HepG2 (cell line): Measurements from ENCODE around the gene SAC3D1. TPM values are rescaled to one million over a fixed set of nuclear protein-coding genes. Genes with fewer than 3 reads are reported as not detected.

Experiments used
- ATAC-seq: fragments of 200-7000 bp; cut with Tn5 transposase; 3 replicates; pipeline ENCODE4 v1.9.1; 2020; ENCODE audit warnings: mild to moderate bottlenecking, moderate library complexity
- BruUV-seq: library from RNA; stranded (reverse); fragments of 400-500 nt; replicated peaks from 2 replicates; lab custom pipeline; 2021; lab: Mats Ljungman, UMichigan
- CTCF ChIA-PET: fragments of 300-600 bp; formaldehyde crosslinking; extraction: SDS; loops from one replicate; lab custom pipeline; 2021; ENCODE audit warnings: low total read pairs, inconsistent platforms, low intra/inter-chr PET ratio; lab: Yijun Ruan, JAX
- POLR2A ChIA-PET: fragments of 350-600 bp; sonication (Branson Sonifier 250); formaldehyde crosslinking; loops from one replicate; lab custom pipeline; 2020; ENCODE audit warnings: antibody characterized with exemption, inconsistent platforms; lab: Yijun Ruan, JAX
- DNase-seq: peaks from one replicate; pipeline ENCODE4 v3.0.0-alpha.2; 2015; ENCODE audit warnings: low spot score
- FAIRE-seq: peaks from 3 replicates; lab custom pipeline; 2011; peaks lifted over from hg19 to GRCh38; lab: Jason Lieb, UNC
- H2AFZ ChIP-seq: one replicate; pipeline ENCODE4 v1.6.1; 2011; ENCODE audit warnings: low read length, inconsistent platforms
- H3K27ac ChIP-seq: fragments of 300-600 bp; 3 replicates; pipeline ENCODE4 v1.8.0; 2011; ENCODE audit warnings: mixed run types, mild to moderate bottlenecking, mixed read lengths, low read length, inconsistent platforms; ENCODE audit not compliant: insufficient read depth; ENCODE audit errors: extremely low read length
- H3K27me3 ChIP-seq, 2 experiments: fragments of 200-600 bp in 1 of 2; 2 replicates in 1 of 2; 3 replicates in 1 of 2; pipeline versions ENCODE4 v1.6.0 to v1.8.0; 2011; ENCODE audit warnings: low read length in 2 of 2, mild to moderate bottlenecking in 2 of 2, moderate library complexity in 2 of 2, inconsistent platforms in 1 of 2; ENCODE audit not compliant: insufficient read depth in 2 of 2, control insufficient read depth in 1 of 2
- H3K36me3 ChIP-seq, 2 experiments: fragments of 200-600 bp in 1 of 2; replicated peaks in 1 of 2; 2 replicates in 1 of 2; 3 replicates in 1 of 2; pipeline versions ENCODE4 v1.5.1 to v1.8.0; 2011; ENCODE audit warnings: low read length in 2 of 2, inconsistent platforms in 1 of 2; ENCODE audit not compliant: insufficient read depth in 2 of 2, control insufficient read depth in 1 of 2
- H3K4me1 ChIP-seq: 2 replicates; pipeline ENCODE4 v1.5.1; 2012; ENCODE audit warnings: low read length, inconsistent platforms; ENCODE audit not compliant: insufficient read depth
- H3K4me2 ChIP-seq: 2 replicates; pipeline ENCODE4 v1.6.0; 2011; ENCODE audit warnings: low read depth, low read length, inconsistent platforms
- H3K4me3 ChIP-seq, 3 experiments: fragments of 200-600 bp in 1 of 3; sonication (generic), shearing (Covaris generic) in 1 of 3; replicated peaks in 1 of 3; 2 replicates each; pipeline ENCODE4 v1.5.1; 2011 to 2016; ENCODE audit warnings: low read length in 3 of 3, inconsistent platforms in 2 of 3, low read depth in 2 of 3, mild to moderate bottlenecking in 2 of 3, control low read depth in 1 of 3, mixed read lengths in 1 of 3; ENCODE audit not compliant: insufficient read depth in 1 of 3
- H3K79me2 ChIP-seq: one replicate; pipeline ENCODE4 v1.6.1; 2011; ENCODE audit warnings: low read length, inconsistent platforms; ENCODE audit not compliant: insufficient read depth
- H3K9ac ChIP-seq: 2 replicates; pipeline ENCODE4 v1.6.0; 2011; ENCODE audit warnings: mild to moderate bottlenecking, low read depth, low read length, inconsistent platforms; ENCODE audit not compliant: insufficient read depth
- H3K9me3 ChIP-seq: 2 replicates; pipeline ENCODE4 v1.5.1; 2012; ENCODE audit warnings: mild to moderate bottlenecking, low read length
- H4K20me1 ChIP-seq: 2 replicates; pipeline ENCODE4 v1.6.0; 2011; ENCODE audit warnings: inconsistent platforms, mild to moderate bottlenecking, low read length, moderate library complexity; ENCODE audit not compliant: insufficient read depth
- CEBPG ChIP-seq: IDR thresholded peaks from 2 replicates; pipeline ENCODE4 v1.6.1; 2016
- ERF ChIP-seq: IDR thresholded peaks from 2 replicates; pipeline ENCODE4 v1.6.1; 2018; ENCODE audit warnings: missing biosample characterization, missing genetic modification reagents
- MTA1 ChIP-seq: sonication (generic); formaldehyde crosslinking; IDR thresholded peaks from 2 replicates; pipeline ENCODE4 v1.4.0; 2020; ENCODE audit warnings: missing genetic modification reagents, mild to moderate bottlenecking, borderline replicate concordance
- NFE2 ChIP-seq: sonication (generic); formaldehyde crosslinking; IDR thresholded peaks from 2 replicates; pipeline ENCODE4 v1.4.0; 2020; ENCODE audit warnings: missing genetic modification reagents
- ZFP36L1 ChIP-seq: sonication (generic); formaldehyde crosslinking; IDR thresholded peaks from 2 replicates; pipeline ENCODE4 v1.8.0; 2022; ENCODE audit warnings: mild to moderate bottlenecking, missing genetic modification reagents, moderate library complexity
- WGBS: methylation state at CpG from one replicate; pipeline ENCODE4 v1.1.6; 2017; ENCODE audit warnings: low lambda C conversion rate; 5-methylcytosine and 5-hydroxymethylcytosine counted together
- in situ Hi-C: cut with HindIII; loops from 2 replicates; pipeline ENCODE4 v1.10.0; 2017; ENCODE audit warnings: low pct_unique_long_range_greater_than_20kb; ENCODE audit not compliant: extremely low pct_ligation_motif_present
- intact Hi-C: fragments of 100-400 bp; cut with micrococcal nuclease; formaldehyde crosslinking; loops from one replicate; pipeline ENCODE4 v1.10.0; 2022; ENCODE audit not compliant: unreplicated experiment
- polyA plus RNA-seq, 8 experiments: library from polyadenylated mRNA; depleted of rRNA in 3 of 8; stranded (reverse) in 7 of 8; unstranded in 1 of 8; fragments of >200 nt; fragmentation: Illumina TruSeq in 4 of 8; extraction: Trizol in 4 of 8; gene quantifications; 2 replicates each; pipeline versions ENCODE4 v1.2.1 to v1.2.3, GENCODE V29; 2011 to 2016; ENCODE audit warnings: low read depth in 4 of 8, missing spikeins in 1 of 8, mixed read lengths in 1 of 8; ENCODE audit not compliant: insufficient read depth in 1 of 8
- total RNA-seq, 5 experiments: library from RNA; depleted of rRNA; stranded (reverse); fragments of >200 nt; fragmentation: Illumina TruSeq; extraction: Trizol; gene quantifications; 2 replicates each; pipeline ENCODE4 v1.2.3, GENCODE V29; 2016; ENCODE audit warnings: low read depth in 1 of 5
- TF ChIP-seq, protein P1 (sequence below): IDR thresholded peaks from 2 replicates; pipeline ENCODE4 v1.6.1; 2016; ENCODE audit warnings: low read depth, missing genetic modification reagents, missing compliant biosample characterization

SAC3D1 gene
- total and polyA plus RNA-seq, 2 of the 13 experiments (the other 11 are each of a cell fraction or from before 2014, with no cell fraction given), result 7.4 to 36.3 TPM

DNA sequence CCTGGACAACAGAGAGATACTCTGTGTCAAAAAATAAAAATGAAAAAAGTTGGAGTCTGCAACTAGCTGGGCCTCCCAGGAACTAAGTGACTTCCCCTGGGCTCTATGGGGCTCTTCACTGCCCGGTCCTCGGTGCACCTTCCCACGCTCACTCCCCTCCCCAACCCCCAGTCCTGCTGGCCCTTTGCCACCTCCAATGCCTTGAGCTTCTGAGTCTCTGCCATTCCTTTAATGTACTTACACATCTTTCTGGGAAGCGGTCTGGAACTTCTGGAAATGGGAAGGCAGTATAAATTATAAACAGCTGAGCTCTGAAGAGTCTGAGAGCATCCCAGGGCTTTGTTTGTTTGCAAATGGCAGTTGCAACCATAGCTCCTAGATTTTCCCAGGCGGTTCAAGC is 38.3 kb upstream of the SAC3D1 start:
- Histone ChIP-seq H3K27me3 (peaks cover 0 to 2% of the 10 kb centered on the region in 2 experiments; a peak in 1 of 5 replicates), H3K36me3 (no peaks in the 10 kb centered on the region), H4K20me1 (no peaks in the 10 kb centered on the region), H3K4me1 (peaks cover 69% of the 10 kb centered on the region), H2AFZ (no peak overlapping the region), H3K9me3 (no peaks in the 10 kb centered on the region), H3K9ac (no peak overlapping the region), H3K79me2 (no peaks in the 10 kb centered on the region), H3K4me3 (no peak overlapping the region), H3K4me2 (no peak overlapping the region), H3K27ac (no peak overlapping the region)
- WGBS, result 43% methylated on average over 5 of the region's 5 CpGs
- FAIRE-seq (no peak), ATAC-seq (no peak), DNase-seq (no peak)
- no peak for TF ChIP-seq MTA1 (CRISPR knock-in tag)
- TF ChIP-seq ERF, result no peak
- TF ChIP-seq ZFP36L1 (CRISPR knock-in tag), result no peak
- TF ChIP-seq, protein P1, sequence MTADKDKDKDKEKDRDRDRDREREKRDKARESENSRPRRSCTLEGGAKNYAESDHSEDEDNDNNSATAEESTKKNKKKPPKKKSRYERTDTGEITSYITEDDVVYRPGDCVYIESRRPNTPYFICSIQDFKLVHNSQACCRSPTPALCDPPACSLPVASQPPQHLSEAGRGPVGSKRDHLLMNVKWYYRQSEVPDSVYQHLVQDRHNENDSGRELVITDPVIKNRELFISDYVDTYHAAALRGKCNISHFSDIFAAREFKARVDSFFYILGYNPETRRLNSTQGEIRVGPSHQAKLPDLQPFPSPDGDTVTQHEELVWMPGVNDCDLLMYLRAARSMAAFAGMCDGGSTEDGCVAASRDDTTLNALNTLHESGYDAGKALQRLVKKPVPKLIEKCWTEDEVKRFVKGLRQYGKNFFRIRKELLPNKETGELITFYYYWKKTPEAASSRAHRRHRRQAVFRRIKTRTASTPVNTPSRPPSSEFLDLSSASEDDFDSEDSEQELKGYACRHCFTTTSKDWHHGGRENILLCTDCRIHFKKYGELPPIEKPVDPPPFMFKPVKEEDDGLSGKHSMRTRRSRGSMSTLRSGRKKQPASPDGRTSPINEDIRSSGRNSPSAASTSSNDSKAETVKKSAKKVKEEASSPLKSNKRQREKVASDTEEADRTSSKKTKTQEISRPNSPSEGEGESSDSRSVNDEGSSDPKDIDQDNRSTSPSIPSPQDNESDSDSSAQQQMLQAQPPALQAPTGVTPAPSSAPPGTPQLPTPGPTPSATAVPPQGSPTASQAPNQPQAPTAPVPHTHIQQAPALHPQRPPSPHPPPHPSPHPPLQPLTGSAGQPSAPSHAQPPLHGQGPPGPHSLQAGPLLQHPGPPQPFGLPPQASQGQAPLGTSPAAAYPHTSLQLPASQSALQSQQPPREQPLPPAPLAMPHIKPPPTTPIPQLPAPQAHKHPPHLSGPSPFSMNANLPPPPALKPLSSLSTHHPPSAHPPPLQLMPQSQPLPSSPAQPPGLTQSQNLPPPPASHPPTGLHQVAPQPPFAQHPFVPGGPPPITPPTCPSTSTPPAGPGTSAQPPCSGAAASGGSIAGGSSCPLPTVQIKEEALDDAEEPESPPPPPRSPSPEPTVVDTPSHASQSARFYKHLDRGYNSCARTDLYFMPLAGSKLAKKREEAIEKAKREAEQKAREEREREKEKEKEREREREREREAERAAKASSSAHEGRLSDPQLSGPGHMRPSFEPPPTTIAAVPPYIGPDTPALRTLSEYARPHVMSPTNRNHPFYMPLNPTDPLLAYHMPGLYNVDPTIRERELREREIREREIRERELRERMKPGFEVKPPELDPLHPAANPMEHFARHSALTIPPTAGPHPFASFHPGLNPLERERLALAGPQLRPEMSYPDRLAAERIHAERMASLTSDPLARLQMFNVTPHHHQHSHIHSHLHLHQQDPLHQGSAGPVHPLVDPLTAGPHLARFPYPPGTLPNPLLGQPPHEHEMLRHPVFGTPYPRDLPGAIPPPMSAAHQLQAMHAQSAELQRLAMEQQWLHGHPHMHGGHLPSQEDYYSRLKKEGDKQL (CRISPR knock-in tag), result no peak
- no peak for TF ChIP-seq CEBPG
- TF ChIP-seq NFE2 (CRISPR knock-in tag), result no peak
- in situ Hi-C loops, result no loop called here
- intact Hi-C loops, result no loop called here
- CTCF ChIA-PET, result interaction anchor here (1.2 kb wide), 1 partner anchor 11 kb away, joined by 3 read pairs; the partner anchor contains the start of gene ARL2
- no TSS peak for BruUV-seq
- POLR2A ChIA-PET, result interaction anchor here (2.3 kb wide), 1 partner anchor 12 kb away, joined by 5 read pairs; the partner anchor contains the start of gene ARL2
